Pons (tissue), 1 donor: ENCODE measurements around the gene SNX2.
"Not testable (repeated sequence)": the region's sequence is repeated elsewhere in the genome, so short reads cannot be mapped to it uniquely, and the experiment has no call there.

ENCODE experiments used
- DNase-seq: peaks from one replicate; pipeline ENCODE4 v3.0.0-alpha.2; 2016; ENCODE audit warnings: low spot score

Gene SNX2

DNA sequence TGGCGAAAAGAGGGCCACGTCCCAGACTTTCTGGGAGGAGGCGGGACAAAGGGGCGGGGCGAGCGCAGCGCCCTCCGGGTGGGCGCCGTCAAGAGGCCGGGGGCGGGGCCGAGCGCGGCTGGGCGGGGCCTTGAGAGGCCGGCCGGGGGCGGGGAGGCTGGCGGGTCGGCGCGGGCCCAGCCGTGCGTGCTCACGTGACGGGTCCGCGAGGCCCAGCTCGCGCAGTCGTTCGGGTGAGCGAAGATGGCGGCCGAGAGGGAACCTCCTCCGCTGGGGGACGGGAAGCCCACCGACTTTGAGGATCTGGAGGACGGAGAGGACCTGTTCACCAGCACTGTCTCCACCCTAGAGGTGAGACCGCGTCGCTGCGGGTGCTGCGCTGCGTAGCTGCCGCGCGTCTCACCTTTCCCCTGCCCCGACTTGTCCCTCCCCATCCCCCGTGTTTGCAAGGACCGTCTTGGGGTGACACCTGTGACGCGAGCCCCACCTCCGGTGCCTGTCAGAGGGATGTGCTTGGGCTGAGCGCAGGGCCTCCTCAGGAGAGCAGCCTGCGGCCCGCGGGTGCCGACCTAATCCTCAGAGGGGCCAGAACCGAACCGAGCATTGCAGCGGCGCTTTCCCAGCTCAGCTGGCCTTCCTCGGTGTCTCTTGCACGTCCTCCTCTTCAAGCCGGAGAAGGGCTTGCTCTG, at the start of gene SNX2:
TSS of gene SNX2 (plus strand) at position 220 of the 689 bp plus-strand sequence. CDS start at position 244, 24 bp downstream.
- DNase-seq, result peak; percentile 86

DNA sequence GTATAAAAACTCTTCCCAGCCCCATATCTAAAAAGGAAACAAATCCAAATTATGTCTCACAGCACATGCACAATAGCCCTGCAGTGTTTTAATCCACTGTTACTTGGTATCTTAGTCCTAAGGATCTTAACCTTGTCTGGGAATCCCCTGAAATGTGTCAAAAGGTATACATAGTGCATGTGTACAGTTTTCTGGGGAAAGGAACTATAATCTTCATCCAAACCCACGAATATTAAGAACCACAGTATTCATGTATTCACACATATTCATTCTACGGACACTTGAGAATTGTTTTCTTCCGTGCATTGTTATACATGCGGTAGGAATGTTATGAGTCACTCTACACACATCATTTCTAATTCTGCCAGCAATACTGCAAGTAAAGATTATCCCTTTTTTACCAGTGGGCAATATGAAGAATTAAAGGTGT, 47.8 kb upstream of the SNX2 start:
- no peak for DNase-seq

GRCh38 chr5:122730037-122730436, 44.8 kb upstream of the SNX2 start:
- no peak for DNase-seq

- DNase-seq, result no peak
These were observed 44.4 kb upstream of the SNX2 start for GRCh38 chr5:122730456-122730855.

DNA sequence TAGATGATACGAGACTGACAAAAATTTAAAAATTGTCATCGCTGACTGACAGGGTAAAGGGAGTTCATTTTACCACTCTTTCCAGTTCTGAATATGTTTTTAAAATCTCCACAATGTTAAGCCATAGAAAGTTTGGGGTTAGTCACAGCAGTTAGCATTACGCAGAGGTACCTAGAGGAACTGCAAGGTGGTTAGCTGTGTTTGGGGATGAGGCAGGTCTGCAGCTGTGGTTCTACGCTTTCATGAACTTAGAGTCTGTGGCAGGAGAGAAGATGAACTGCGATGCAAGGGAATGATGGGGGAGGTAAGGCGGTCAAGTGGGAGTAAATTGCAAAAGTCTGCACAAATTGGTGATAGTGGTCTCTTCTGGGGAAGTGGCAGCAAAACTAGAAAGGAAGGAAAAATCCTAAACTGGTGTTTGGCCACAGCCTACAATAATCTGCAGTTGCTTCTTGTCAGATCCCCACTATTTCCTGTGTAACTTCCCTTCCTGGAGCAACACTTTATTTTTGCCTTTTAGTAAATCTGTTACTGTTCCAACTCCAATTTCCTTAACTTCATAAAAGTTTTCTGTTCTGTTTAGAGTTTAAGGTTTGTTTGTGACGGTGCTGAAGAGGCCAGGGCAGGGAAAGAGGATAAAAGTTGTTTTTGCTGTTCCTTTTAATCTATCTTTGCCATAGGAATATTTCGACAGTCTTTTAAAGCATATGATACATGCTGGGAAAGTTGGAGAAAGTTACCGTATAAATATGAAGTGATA, 38.6 kb upstream of the SNX2 start:
- no peak for DNase-seq

GRCh38 chr5:122738088-122738487, 36.8 kb upstream of the SNX2 start:
- DNase-seq, result no peak

GRCh38 chr5:122741681-122742080, 33.2 kb upstream of the SNX2 start:
- no peak for DNase-seq

DNA sequence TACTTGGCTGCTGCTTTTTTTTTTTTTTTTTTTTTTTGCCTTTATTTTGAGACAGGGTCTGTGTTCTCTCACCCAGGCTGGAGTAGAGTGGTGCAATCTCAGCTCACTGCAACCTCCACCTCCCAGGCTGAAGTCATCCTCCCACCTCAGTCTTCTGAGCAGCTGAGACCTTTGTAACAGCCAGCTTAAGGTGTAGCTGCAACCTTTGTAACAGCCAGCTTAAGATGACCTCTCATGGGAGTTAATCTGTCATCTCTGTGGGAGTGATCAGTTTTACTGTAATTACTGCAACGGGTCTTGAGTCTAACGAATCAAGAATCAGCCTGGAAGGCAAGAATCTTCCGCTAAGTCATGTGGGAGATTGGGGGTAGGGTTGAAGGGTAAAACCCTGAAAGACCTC, 31.6 kb upstream of the SNX2 start:
- no peak for DNase-seq

DNA sequence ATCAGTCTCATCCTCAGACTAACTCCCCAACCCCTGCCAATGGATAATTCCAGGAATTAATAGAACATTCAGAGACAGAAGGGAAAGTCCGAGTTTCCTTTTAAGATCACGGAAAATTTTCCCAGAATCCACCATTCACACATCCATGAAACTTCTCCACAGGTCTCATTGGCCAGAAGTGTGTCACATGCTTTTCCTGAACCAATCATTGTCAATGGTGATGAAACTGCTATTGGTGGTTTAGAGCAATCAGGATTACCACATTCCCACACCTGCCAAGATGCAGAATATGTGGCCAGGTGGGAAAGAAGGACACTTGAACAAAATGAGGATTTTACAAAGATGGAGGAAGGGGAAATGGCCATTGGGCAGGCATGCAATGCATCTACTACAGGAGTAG, 29.3 kb upstream of the SNX2 start:
- DNase-seq, result no peak

GRCh38 chr5:122749886-122750285, 25.0 kb upstream of the SNX2 start:
- no peak for DNase-seq

DNA sequence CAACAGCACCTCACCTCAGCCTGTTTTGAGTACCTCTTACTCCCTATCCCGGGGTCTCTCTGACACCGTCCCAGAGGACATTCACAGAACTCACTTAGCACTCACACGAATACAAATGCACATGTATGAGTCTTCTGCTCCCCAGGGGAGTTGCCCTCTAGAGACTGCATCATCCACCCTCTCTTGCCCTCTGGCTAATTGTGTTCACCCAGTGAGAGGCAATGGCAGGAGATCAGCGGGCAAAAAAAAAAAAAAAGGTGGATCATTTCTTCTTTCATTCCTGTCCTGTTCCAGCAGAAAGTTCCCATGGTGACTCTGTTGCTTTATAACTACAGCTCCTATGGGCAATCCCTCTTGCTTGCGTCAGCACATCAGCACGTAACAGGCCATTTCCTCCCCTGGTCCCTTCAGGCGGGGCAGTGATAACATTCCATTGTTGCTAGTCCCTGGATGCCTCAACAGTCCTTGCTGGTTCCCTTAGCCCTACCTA, 23.5 kb upstream of the SNX2 start:
- DNase-seq, result no peak

DNA sequence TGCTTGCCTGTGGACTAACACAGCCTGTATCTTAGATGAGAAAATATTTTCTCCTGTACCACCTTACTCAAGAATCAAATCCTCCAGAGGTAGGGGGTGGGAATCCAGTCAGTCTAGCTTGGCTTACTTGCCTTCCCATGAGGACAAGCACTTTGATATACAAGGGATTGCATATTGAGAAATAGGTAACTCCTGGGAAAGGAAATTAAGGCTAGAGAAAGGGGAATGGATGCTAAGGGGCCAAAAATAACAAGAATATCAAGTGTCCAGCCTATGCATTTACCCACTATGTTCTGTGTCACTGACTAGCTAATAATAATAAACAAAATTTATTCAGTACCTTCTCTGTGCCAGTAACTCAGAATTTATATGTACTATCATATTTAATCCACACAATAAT, 21.4 kb upstream of the SNX2 start:
- no peak for DNase-seq

GRCh38 chr5:122755783-122756182, 19.1 kb upstream of the SNX2 start:
- DNase-seq, result no peak

GRCh38 chr5:122756264-122756911, 18.5 kb upstream of the SNX2 start:
- DNase-seq, result peak; percentile 66

- DNase-seq, result no peak
These were observed 17.6 kb upstream of the SNX2 start for GRCh38 chr5:122757285-122757684.

- no peak for DNase-seq
These were observed 15.4 kb upstream of the SNX2 start for GRCh38 chr5:122759241-122760070.

DNA sequence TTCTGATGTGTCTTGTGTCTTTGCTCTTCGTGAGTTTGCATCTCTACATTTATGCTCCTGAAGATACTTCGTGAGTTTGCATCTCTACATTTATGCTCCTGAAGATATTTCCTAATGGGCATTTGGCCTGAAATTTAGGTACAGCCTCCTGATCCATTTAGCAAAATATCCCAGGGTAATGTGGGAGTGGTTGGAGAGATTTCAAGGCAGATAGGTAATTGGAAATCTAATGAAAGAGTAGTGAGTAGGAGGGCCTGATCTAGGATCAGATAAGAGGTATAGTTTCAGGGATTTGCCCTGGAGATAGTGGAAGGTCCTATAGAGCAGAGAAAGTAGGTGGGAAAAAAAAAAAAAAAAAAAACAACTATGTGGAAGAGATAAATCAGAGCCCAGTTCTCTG, 14.6 kb upstream of the SNX2 start:
- DNase-seq, result no peak

GRCh38 chr5:122761115-122761514, 13.8 kb upstream of the SNX2 start:
- DNase-seq, result no peak

DNA sequence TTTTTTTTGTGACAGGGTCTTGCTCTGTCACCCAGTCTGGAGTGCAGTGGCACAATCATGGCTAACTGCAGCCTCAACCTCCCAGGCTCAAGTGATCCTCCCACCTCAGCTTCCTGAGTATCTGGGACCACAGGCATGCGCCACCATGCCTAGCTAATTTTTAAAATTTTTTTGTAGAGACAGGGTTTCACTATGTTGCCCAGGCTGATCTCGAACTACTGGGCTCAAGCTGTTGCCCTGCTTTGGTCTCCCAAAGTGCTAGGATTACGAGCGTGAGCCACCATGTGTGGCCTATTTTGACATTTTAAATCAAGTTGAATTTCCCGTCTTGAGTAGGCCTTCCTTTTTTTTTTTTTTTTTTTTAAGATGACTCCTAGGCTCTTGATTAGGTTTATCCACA, 13.0 kb upstream of the SNX2 start:
- DNase-seq, result not testable (repeated sequence)

GRCh38 chr5:122766130-122766529, 8.8 kb upstream of the SNX2 start:
- DNase-seq, result no peak

DNA sequence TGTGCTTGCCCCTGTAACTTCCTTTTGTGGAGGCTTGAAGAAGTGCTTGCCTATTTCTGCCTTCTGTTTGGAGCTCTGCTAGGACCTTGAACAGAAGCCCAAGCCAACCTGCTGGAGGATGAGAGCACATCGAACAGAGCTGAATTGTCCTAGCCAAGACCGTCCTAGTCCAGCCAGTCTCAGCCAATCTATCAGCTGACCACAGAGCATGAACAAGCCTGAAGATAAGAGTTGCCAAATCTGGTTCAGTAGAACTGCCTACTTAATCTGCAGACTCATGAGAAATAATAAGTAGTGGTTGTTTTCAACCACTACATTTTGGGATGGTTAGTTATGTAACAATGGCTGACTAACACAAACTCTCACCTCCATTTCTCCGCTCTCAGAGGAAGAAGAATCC, 4.4 kb upstream of the SNX2 start:
- no peak for DNase-seq

GRCh38 chr5:122772446-122772845, 2.4 kb upstream of the SNX2 start:
- DNase-seq, result no peak
